ENCODE data around the gene NFX1.

GRCh38 chr9:33285502-33285901 lies 4.8 kb upstream of the NFX1 start:
- TF ChIP-seq EP300 (IDR thresholded peaks at IDR 0.05) = no peak
- no peak for TF ChIP-seq CTCF (IDR thresholded peaks at IDR 0.05)
- TF ChIP-seq POLR2A (IDR thresholded peaks at IDR 0.05) = no peak
- no peak for TF ChIP-seq POLR2AphosphoS5 (IDR thresholded peaks at IDR 0.05)

All from stomach (tissue), 4 donors.